ENCODE measurements around the gene MOV10L1.
"Not testable (repeated sequence)": the region's sequence is repeated elsewhere in the genome, so short reads cannot be mapped to it uniquely, and the experiment has no call there.

Gene MOV10L1

GRCh38 chr22:50197000-50197800, 107.4 kb downstream of the MOV10L1 start:
- peaks cover 29% of the 10 kb centered on the region for H3K36me3 Mint-ChIP-seq (ENCODE audit: insufficient read depth)
- peaks cover 18% of the 10 kb centered on the region for H3K4me1 Mint-ChIP-seq
- H3K27me3 Mint-ChIP-seq: no peaks in the 10 kb centered on the region
- DNase-seq (ENCODE audit: low spot score in 2 of 2): no peak
- no peak for ATAC-seq (replicated peaks; ENCODE audit: extremely low read depth, poor library complexity, severe bottlenecking)
- H3K9me3 Mint-ChIP-seq: no peaks in the 10 kb centered on the region
- H3K27ac Mint-ChIP-seq (ENCODE audit: low read depth): no peak overlapping the region
- H3K4me3 Mint-ChIP-seq: no peak overlapping the region

DNA sequence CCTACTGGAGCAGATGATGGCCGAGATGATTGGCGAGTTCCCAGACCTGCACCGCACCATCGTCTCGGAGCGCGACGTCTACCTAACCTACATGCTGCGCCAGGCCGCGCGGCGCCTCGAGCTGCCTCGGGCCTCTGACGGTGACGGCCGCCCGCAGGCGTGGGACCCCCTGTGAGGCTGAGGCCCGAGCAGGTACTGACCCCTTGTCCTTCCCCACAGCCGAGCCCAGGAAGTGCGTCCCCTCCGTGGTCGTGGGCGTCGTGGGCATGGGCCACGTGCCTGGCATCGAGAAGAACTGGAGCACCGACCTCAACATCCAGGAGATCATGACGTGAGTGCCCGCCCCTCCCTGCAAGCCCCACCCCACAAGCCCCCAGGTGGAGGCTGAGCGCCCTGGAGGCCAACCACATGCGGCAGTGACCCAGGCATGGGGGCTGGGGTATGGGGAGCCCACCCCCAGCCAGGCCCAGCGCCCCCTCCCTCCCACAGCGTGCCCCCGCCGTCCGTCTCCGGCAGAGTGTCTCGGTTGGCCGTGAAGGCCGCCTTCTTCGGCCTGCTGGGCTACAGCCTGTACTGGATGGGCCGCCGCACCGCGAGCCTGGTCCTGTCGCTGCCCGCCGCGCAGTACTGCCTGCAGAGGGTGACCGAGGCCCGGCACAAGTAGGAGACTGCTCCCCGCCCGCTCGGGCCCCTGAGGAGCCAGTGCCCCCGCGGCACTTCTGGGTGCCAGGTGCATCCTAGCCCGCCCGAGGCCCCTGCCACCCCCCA, 108.2 kb downstream of the MOV10L1 start:
- H3K9me3 Mint-ChIP-seq: no peaks in the 10 kb centered on the region
- H3K4me1 Mint-ChIP-seq: peaks cover 13% of the 10 kb centered on the region
- no peak overlapping the region for H3K27ac Mint-ChIP-seq (ENCODE audit: low read depth)
- ATAC-seq (replicated peaks; ENCODE audit: extremely low read depth, poor library complexity, severe bottlenecking) (no peak), DNase-seq (ENCODE audit: low spot score in 2 of 2) (no peak)
- H3K36me3 Mint-ChIP-seq (ENCODE audit: insufficient read depth): peaks cover 21% of the 10 kb centered on the region
- no peak overlapping the region for H3K4me3 Mint-ChIP-seq
- no peaks in the 10 kb centered on the region for H3K27me3 Mint-ChIP-seq

- Mint-ChIP-seq H3K4me1 (peaks cover 13% of the 10 kb centered on the region), H3K36me3 (ENCODE audit: insufficient read depth) (peaks cover 23% of the 10 kb centered on the region), H3K27ac (ENCODE audit: low read depth) (no peak overlapping the region), H3K9me3 (no peaks in the 10 kb centered on the region), H3K4me3 (no peak overlapping the region), H3K27me3 (no peaks in the 10 kb centered on the region)
- DNase-seq (ENCODE audit: low spot score in 2 of 2) (no peak), ATAC-seq (replicated peaks; ENCODE audit: extremely low read depth, poor library complexity, severe bottlenecking) (no peak)
Observed at GRCh38 chr22:50198624-50199017, 108.8 kb downstream of the MOV10L1 start.

GRCh38 chr22:50199251-50199721, 109.5 kb downstream of the MOV10L1 start:
- Mint-ChIP-seq H3K36me3 (ENCODE audit: insufficient read depth) (peaks cover 25% of the 10 kb centered on the region), H3K4me3 (peak overlapping the region; percentile 74), H3K27ac (ENCODE audit: low read depth) (peak overlapping the region; percentile 76), H3K9me3 (no peaks in the 10 kb centered on the region), H3K4me1 (peaks cover 13% of the 10 kb centered on the region), H3K27me3 (no peaks in the 10 kb centered on the region)
- DNase-seq (ENCODE audit: low spot score in 2 of 2) (no peak), ATAC-seq (replicated peaks; ENCODE audit: extremely low read depth, poor library complexity, severe bottlenecking) (no peak)

- Mint-ChIP-seq H3K36me3 (ENCODE audit: insufficient read depth) (peaks cover 26% of the 10 kb centered on the region), H3K4me1 (peaks cover 17% of the 10 kb centered on the region), H3K4me3 (peak overlapping the region; percentile 74), H3K9me3 (no peaks in the 10 kb centered on the region), H3K27ac (ENCODE audit: low read depth) (peak overlapping the region; percentile 76), H3K27me3 (no peaks in the 10 kb centered on the region)
- DNase-seq (ENCODE audit: low spot score in 2 of 2) (no peak), ATAC-seq (replicated peaks; ENCODE audit: extremely low read depth, poor library complexity, severe bottlenecking) (no peak)
Observed at GRCh38 chr22:50199829-50200460, 110.1 kb downstream of the MOV10L1 start.

GRCh38 chr22:50200461-50201190, 110.8 kb downstream of the MOV10L1 start, which contains the start of gene SELENOO:
SELENOO (plus strand) TSS chr22:50201011; CDS start chr22:50201037, 26 bp downstream.
- ATAC-seq (replicated peaks; ENCODE audit: extremely low read depth, poor library complexity, severe bottlenecking): peak; percentile 89
- Mint-ChIP-seq H3K9me3 (no peaks in the 10 kb centered on the region), H3K4me1 (peaks cover 22% of the 10 kb centered on the region), H3K36me3 (ENCODE audit: insufficient read depth) (peaks cover 25% of the 10 kb centered on the region), H3K27ac (ENCODE audit: low read depth) (peak within 1 kb of the TSS; percentile 76), H3K27me3 (no peaks in the 10 kb centered on the region), H3K4me3 (peak within 1 kb of the TSS; percentile 78)
- peak; percentile 74 to 81 for DNase-seq (ENCODE audit: low spot score in 2 of 2)

- H3K27me3 Mint-ChIP-seq: no peaks in the 10 kb centered on the region
- ATAC-seq (replicated peaks; ENCODE audit: extremely low read depth, poor library complexity, severe bottlenecking) (peak; percentile 37), DNase-seq (ENCODE audit: low spot score in 2 of 2) (no peak)
- H3K4me1 Mint-ChIP-seq: peaks cover 22% of the 10 kb centered on the region
- H3K4me3 Mint-ChIP-seq: peak overlapping the region; percentile 78
- H3K9me3 Mint-ChIP-seq: no peaks in the 10 kb centered on the region
- no peak overlapping the region for H3K27ac Mint-ChIP-seq (ENCODE audit: low read depth)
- peaks cover 23% of the 10 kb centered on the region for H3K36me3 Mint-ChIP-seq (ENCODE audit: insufficient read depth)
Observed at GRCh38 chr22:50201191-50202129, 111.7 kb downstream of the MOV10L1 start.

DNA sequence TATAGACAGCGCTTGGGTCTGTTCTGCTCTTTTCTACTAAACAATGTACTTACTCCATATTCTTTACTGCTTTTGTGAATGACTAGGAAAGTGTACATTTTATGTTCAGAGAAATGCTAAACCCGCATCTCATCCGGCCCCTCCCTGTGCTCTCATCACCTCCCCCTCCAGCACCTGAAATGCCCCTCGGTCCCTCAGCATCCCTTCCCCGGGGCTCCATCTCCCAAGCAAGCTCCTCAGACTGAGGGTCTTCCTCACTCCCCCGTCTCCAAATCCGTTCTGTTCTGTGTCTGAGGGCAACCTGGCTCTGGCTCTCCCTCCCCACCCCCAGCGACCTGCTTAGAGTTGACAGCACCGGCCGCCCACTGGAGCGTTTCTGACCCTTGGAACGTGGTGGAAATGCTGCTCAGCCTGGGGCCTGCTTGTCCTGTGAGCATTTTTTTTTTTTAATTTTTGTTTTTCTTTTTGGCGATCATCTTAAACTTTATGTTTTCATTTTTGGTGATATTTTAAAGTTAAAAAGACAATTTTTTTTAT, 112.4 kb downstream of the MOV10L1 start:
- Mint-ChIP-seq H3K27ac (ENCODE audit: low read depth) (peak overlapping the region; percentile 53), H3K36me3 (ENCODE audit: insufficient read depth) (peaks cover 20% of the 10 kb centered on the region)
- no peak for DNase-seq (ENCODE audit: low spot score in 2 of 2)

DNA sequence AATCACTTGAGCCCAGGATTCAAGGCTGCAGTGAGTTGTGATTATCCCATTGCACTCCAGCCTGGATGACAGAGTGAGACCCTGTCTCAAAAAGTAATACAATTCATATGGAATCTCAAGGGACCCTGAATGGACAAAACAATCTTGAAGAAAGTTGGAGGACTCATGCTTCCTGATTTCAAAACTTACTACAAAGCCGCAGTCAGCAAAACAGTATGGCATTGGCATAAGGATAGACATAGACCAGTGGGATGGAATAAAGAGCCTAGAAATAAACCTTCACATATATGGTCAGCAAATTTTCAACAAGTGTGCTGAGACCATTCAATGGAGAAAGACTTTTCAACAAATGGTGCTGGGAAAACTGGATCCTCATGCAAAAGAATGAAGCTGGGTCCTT, 113.5 kb downstream of the MOV10L1 start:
- Mint-ChIP-seq H3K27me3 (no peaks in the 10 kb centered on the region), H3K9me3 (no peaks in the 10 kb centered on the region), H3K4me1 (peaks cover 22% of the 10 kb centered on the region), H3K4me3 (no peak overlapping the region), H3K27ac (ENCODE audit: low read depth) (no peak overlapping the region), H3K36me3 (ENCODE audit: insufficient read depth) (peaks cover 20% of the 10 kb centered on the region)
- no peak for ATAC-seq (replicated peaks; ENCODE audit: extremely low read depth, poor library complexity, severe bottlenecking)
- no peak for DNase-seq (ENCODE audit: low spot score in 2 of 2)

More for the DNA sequence above, 112.4 kb downstream of the MOV10L1 start:
- no peaks in the 10 kb centered on the region for H3K9me3 Mint-ChIP-seq
- peaks cover 22% of the 10 kb centered on the region for H3K4me1 Mint-ChIP-seq
- no peak for ATAC-seq (replicated peaks; ENCODE audit: extremely low read depth, poor library complexity, severe bottlenecking)
- H3K27me3 Mint-ChIP-seq: no peaks in the 10 kb centered on the region
- H3K4me3 Mint-ChIP-seq: peak overlapping the region; percentile 78

DNA sequence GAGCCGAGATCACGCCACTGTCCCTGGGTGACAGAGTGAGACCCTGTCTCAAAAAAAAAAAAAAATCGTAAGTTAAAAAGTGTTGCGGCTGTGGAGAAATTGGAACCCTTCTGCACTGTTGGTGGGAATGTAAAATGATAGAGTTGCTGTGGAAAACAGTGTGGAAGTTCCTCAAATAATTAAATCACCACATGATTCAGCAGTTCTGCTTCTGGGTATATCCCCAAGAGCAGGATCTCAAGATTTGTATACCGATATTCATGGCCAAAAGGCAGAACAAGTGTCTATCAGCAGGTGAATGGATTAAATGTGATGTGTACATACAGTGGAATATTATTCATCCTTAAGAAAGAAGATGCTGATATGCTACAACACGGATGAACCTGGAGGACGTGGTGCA, 114.8 kb downstream of the MOV10L1 start:
- peak overlapping the region; percentile 77 for H3K27ac Mint-ChIP-seq (ENCODE audit: low read depth)
- no peak overlapping the region for H3K4me3 Mint-ChIP-seq
- H3K9me3 Mint-ChIP-seq: no peaks in the 10 kb centered on the region
- DNase-seq (ENCODE audit: low spot score in 2 of 2): no peak
- peaks cover 19% of the 10 kb centered on the region for H3K36me3 Mint-ChIP-seq (ENCODE audit: insufficient read depth)
- no peak for ATAC-seq (replicated peaks; ENCODE audit: extremely low read depth, poor library complexity, severe bottlenecking)
- no peaks in the 10 kb centered on the region for H3K27me3 Mint-ChIP-seq
- H3K4me1 Mint-ChIP-seq: peaks cover 20% of the 10 kb centered on the region

DNA sequence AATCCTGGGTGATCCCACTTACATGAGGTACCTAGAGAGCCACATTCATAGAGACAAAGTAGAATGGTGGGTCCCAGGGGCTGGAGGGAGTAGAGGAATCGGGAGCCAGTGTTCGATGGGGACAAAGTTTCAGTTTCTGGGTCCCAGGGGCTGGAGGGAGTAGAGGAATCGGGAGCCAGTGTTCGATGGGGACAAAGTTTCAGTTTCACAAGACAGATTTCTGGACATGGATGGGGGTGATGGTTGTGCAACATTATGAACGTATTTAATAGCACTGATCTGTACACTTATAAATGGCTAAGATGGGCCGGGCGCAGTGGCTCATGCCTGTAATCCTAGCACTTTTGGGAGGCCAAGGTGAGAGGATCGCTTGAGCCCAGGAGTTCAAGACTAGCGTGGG, 115.2 kb downstream of the MOV10L1 start:
- not testable (repeated sequence) for H3K4me3 Mint-ChIP-seq; H3K9me3 Mint-ChIP-seq; DNase-seq (ENCODE audit: low spot score in 2 of 2); H3K27me3 Mint-ChIP-seq; ATAC-seq (replicated peaks; ENCODE audit: extremely low read depth, poor library complexity, severe bottlenecking)
- H3K4me1 Mint-ChIP-seq: peaks cover 22% of the 10 kb centered on the region
- H3K36me3 Mint-ChIP-seq (ENCODE audit: insufficient read depth): peaks cover 21% of the 10 kb centered on the region
- peak overlapping the region; percentile 77 for H3K27ac Mint-ChIP-seq (ENCODE audit: low read depth)

Measured in central memory CD8-positive, alpha-beta T cell (primary cell).